Parathyroid adenoma (tissue), 2 donors: Measurements from ENCODE around the gene RIIAD1.
"Not testable (repeated sequence)": the region's sequence is repeated elsewhere in the genome, so short reads cannot be mapped to it uniquely, and the experiment has no call there.

Source experiments
- H2AFZ ChIP-seq: fragments of 300-600 bp; sonication (generic); one replicate; pipeline ENCODE4 v1.7.0; 2017; ENCODE audit warnings: antibody characterized with exemption, mild to moderate bottlenecking
- H3K27ac ChIP-seq: fragments of 300-600 bp; sonication (generic); one replicate; pipeline ENCODE4 v1.7.0; 2017
- H3K27me3 ChIP-seq: fragments of 300-600 bp; sonication (generic); one replicate; pipeline ENCODE4 v1.7.0; 2017; ENCODE audit warnings: low read length; ENCODE audit not compliant: control insufficient read depth, insufficient read depth
- H3K36me3 ChIP-seq: fragments of 300-600 bp; sonication (generic); one replicate; pipeline ENCODE4 v1.7.0; 2017; ENCODE audit warnings: low read length; ENCODE audit not compliant: control insufficient read depth, insufficient read depth
- H3K4me1 ChIP-seq: fragments of 300-600 bp; sonication (generic); one replicate; pipeline ENCODE4 v1.7.0; 2017; ENCODE audit warnings: control low read depth
- H3K4me2 ChIP-seq: fragments of 300-600 bp; sonication (generic); one replicate; pipeline ENCODE4 v1.7.0; 2017; ENCODE audit warnings: low read length
- H3K4me3 ChIP-seq: fragments of 300-600 bp; sonication (generic); one replicate; pipeline ENCODE4 v1.7.0; 2017; ENCODE audit warnings: low read depth, low read length
- H3K79me2 ChIP-seq: fragments of 300-600 bp; sonication (generic); one replicate; pipeline ENCODE4 v1.7.0; 2017; ENCODE audit warnings: control low read depth
- H3K9ac ChIP-seq: fragments of 300-600 bp; sonication (generic); one replicate; pipeline ENCODE4 v1.7.0; 2017; ENCODE audit warnings: mild to moderate bottlenecking
- H3K9me3 ChIP-seq: fragments of 300-600 bp; sonication (generic); one replicate; pipeline ENCODE4 v1.7.0; 2017; ENCODE audit warnings: low read length; ENCODE audit not compliant: control insufficient read depth
- CTCF ChIP-seq: fragments of 300-600 bp; sonication (generic); IDR thresholded peaks from one replicate; pipeline ENCODE4 v1.7.0; 2017; ENCODE audit warnings: antibody characterized with exemption, mild to moderate bottlenecking
- donor health status: primary hyperparathyroidism.

The RIIAD1 gene

GRCh38 chr1:151733126-151733525 lies 11.8 kb downstream of the RIIAD1 start:
- Histone ChIP-seq H3K79me2 (no peaks in the 10 kb centered on the region), H3K4me2 (no peak overlapping the region), H3K27ac (no peak overlapping the region), H3K27me3 (no peaks in the 10 kb centered on the region), H3K9me3 (no peaks in the 10 kb centered on the region), H3K36me3 (no peaks in the 10 kb centered on the region), H3K4me3 (no peak overlapping the region), H3K4me1 (no peaks in the 10 kb centered on the region), H3K9ac (no peak overlapping the region), H2AFZ (no peak overlapping the region)
- TF ChIP-seq CTCF: no peak

- H3K4me3 ChIP-seq, H3K9ac ChIP-seq, H3K9me3 ChIP-seq, H2AFZ ChIP-seq, H3K4me1 ChIP-seq, H3K27me3 ChIP-seq, H3K36me3 ChIP-seq, H3K79me2 ChIP-seq, H3K4me2 ChIP-seq, H3K27ac ChIP-seq: not testable (repeated sequence)
These were observed 12.7 kb downstream of the RIIAD1 start for GRCh38 chr1:151733995-151734394.

- H3K27me3 ChIP-seq: no peaks in the 10 kb centered on the region
- H3K79me2 ChIP-seq: no peaks in the 10 kb centered on the region
- no peak overlapping the region for H3K27ac ChIP-seq
- H3K4me3 ChIP-seq: no peak overlapping the region
- no peaks in the 10 kb centered on the region for H3K36me3 ChIP-seq
- H3K4me2 ChIP-seq: no peak overlapping the region
- H3K4me1 ChIP-seq: peaks cover 11% of the 10 kb centered on the region
- no peak overlapping the region for H2AFZ ChIP-seq
- no peak for TF ChIP-seq CTCF
- no peak overlapping the region for H3K9ac ChIP-seq
- H3K9me3 ChIP-seq: no peaks in the 10 kb centered on the region
These were observed 15.7 kb downstream of the RIIAD1 start for GRCh38 chr1:151737026-151737425.

GRCh38 chr1:151737479-151737878 lies 16.2 kb downstream of the RIIAD1 start:
- H3K9ac ChIP-seq: no peak overlapping the region
- H3K79me2 ChIP-seq: no peaks in the 10 kb centered on the region
- H3K9me3 ChIP-seq: no peaks in the 10 kb centered on the region
- no peak overlapping the region for H3K4me3 ChIP-seq
- H3K4me2 ChIP-seq: no peak overlapping the region
- H3K27me3 ChIP-seq: no peaks in the 10 kb centered on the region
- no peak overlapping the region for H3K27ac ChIP-seq
- H3K36me3 ChIP-seq: no peaks in the 10 kb centered on the region
- TF ChIP-seq CTCF: no peak
- H2AFZ ChIP-seq: no peak overlapping the region
- H3K4me1 ChIP-seq: peaks cover 11% of the 10 kb centered on the region

- H3K27ac ChIP-seq: peak overlapping the region; percentile 92
- no peaks in the 10 kb centered on the region for H3K79me2 ChIP-seq
- no peak overlapping the region for H3K9ac ChIP-seq
- peak; percentile 21 for TF ChIP-seq CTCF
- H3K4me3 ChIP-seq: peak overlapping the region; percentile 6
- no peak overlapping the region for H2AFZ ChIP-seq
- no peaks in the 10 kb centered on the region for H3K36me3 ChIP-seq
- peak overlapping the region; percentile 73 for H3K4me2 ChIP-seq
- H3K4me1 ChIP-seq: peaks cover 11% of the 10 kb centered on the region
- no peaks in the 10 kb centered on the region for H3K9me3 ChIP-seq
- no peaks in the 10 kb centered on the region for H3K27me3 ChIP-seq
These were observed 18.5 kb downstream of the RIIAD1 start for GRCh38 chr1:151739590-151740355.
